ENCODE data around the gene OTOP1.

GRCh38 chr4:4203688-4204400 lies 22.9 kb downstream of the OTOP1 start:
- TF ChIP-seq CTCF (IDR thresholded peaks at IDR 0.05), result no peak
- no peak for TF ChIP-seq POLR2AphosphoS5 (IDR thresholded peaks at IDR 0.05)
- no peak for TF ChIP-seq POLR2A (IDR thresholded peaks at IDR 0.05)
